HEK293T (cell line): ENCODE results near the gene VWA5B1.

Experiments used
- CTCF ChIA-PET: fragments of 350-600 bp; formaldehyde crosslinking; extraction: SDS; loops from one replicate; lab custom pipeline; 2021; ENCODE audit warnings: antibody characterized with exemption, inconsistent platforms; lab: Yijun Ruan, JAX
- POLR2A ChIA-PET: fragments of 350-600 bp; formaldehyde crosslinking; extraction: SDS; loops from one replicate; lab custom pipeline; 2020; ENCODE audit warnings: antibody characterized with exemption, inconsistent platforms; lab: Yijun Ruan, JAX
- DNase-seq: peaks from one replicate; pipeline ENCODE4 v3.0.0; 2012; ENCODE audit warnings: mixed read lengths; ENCODE audit errors: extremely low spot score
- ARNT ChIP-seq: fragments of 450-650 bp; IDR thresholded peaks from 2 replicates; pipeline ENCODE4 v1.6.1; 2017; ENCODE audit warnings: mild to moderate bottlenecking
- CTBP1 ChIP-seq: fragments of 450-650 bp; IDR thresholded peaks from 2 replicates; pipeline ENCODE4 v1.6.1; 2016; ENCODE audit warnings: borderline replicate concordance
- ELF4 ChIP-seq: fragments of 450-650 bp; IDR thresholded peaks from 2 replicates; pipeline ENCODE4 v1.6.1; 2017; ENCODE audit warnings: antibody characterized with exemption
- FOXK2 ChIP-seq: fragments of 450-650 bp; IDR thresholded peaks from 2 replicates; pipeline ENCODE4 v1.6.1; 2016; ENCODE audit warnings: mild to moderate bottlenecking
- L3MBTL2 ChIP-seq: fragments of 450-650 bp; conservative IDR thresholded peaks from 2 replicates; pipeline ENCODE4 v1.6.1; 2016; ENCODE audit warnings: mild to moderate bottlenecking
- LEF1 ChIP-seq: fragments of 450-650 bp; IDR thresholded peaks from 2 replicates; pipeline ENCODE4 v1.6.1; 2017; ENCODE audit warnings: mild to moderate bottlenecking, borderline replicate concordance
- PKNOX1 ChIP-seq: fragments of 450-650 bp; IDR thresholded peaks from 2 replicates; pipeline ENCODE4 v1.6.1; 2016
- SUZ12 ChIP-seq: fragments of 450-650 bp; IDR thresholded peaks from 2 replicates; pipeline ENCODE4 v1.6.1; 2016; ENCODE audit warnings: mild to moderate bottlenecking
- TARDBP ChIP-seq: fragments of 450-650 bp; IDR thresholded peaks from 2 replicates; pipeline ENCODE4 v1.6.1; 2016

VWA5B1 gene

GRCh38 chr1:20403423-20404145 is 112.9 kb downstream of the VWA5B1 start:
- POLR2A ChIA-PET: no interaction called here

GRCh38 chr1:20404466-20404865 is 113.8 kb downstream of the VWA5B1 start:
- DNase-seq: no peak
- TF ChIP-seq L3MBTL2 (no peak), TARDBP (no peak), ARNT (no peak), PKNOX1 (no peak), ELF4 (no peak), FOXK2 (no peak)
- ChIA-PET POLR2A (no interaction called here), CTCF (no interaction called here)

More at GRCh38 chr1:20403423-20404145, 112.9 kb downstream of the VWA5B1 start:
- DNase-seq: no peak
- TF ChIP-seq LEF1 (no peak), SUZ12 (no peak), CTBP1 (no peak)
- CTCF ChIA-PET: interaction anchor here (0.8 kb wide), 1 partner anchor 25 kb away, joined by 3 read pairs; no protein-coding TSS in a partner anchor
